Right lobe of liver (tissue), 6 donors: Measurements from ENCODE around the gene CHL1. TPM values are rescaled to one million over a fixed set of nuclear protein-coding genes. Genes with fewer than 3 reads are reported as not detected.

ENCODE experiments used
- ATAC-seq, 4 donors: fragments of 200-7000 bp; cut with Tn5 transposase; one replicate each; pipeline ENCODE4 v1.9.1; 2020; ENCODE audit warnings: mild to moderate bottlenecking in 4 of 4, moderate library complexity in 4 of 4
- DNase-seq, 3 donors: peaks; one replicate each; pipeline ENCODE4 v3.0.0-alpha.2; 2020
- H3K27ac ChIP-seq, 3 donors: fragments of 200-600 bp; one replicate each; pipeline ENCODE4 v1.8.0; 2022
- H3K27me3 ChIP-seq, 2 donors: fragments of 200-600 bp; one replicate each; pipeline ENCODE4 v1.8.0; 2022
- H3K36me3 ChIP-seq, 4 donors: fragments of 200-600 bp; sonication (generic) in 1 of 4; one replicate each; pipeline versions ENCODE4 v1.5.1 to v1.8.0; 2017 to 2022; ENCODE audit warnings: control low read depth in 1 of 4
- H3K4me1 ChIP-seq, 4 donors: fragments of 200-600 bp; sonication (generic) in 1 of 4; one replicate each; pipeline versions ENCODE4 v1.5.1 to v1.8.0; 2017 to 2022; ENCODE audit warnings: control low read depth in 1 of 4
- H3K4me3 ChIP-seq, 3 donors: fragments of 200-600 bp; one replicate each; pipeline ENCODE4 v1.8.0; 2022
- H3K9me3 ChIP-seq, 4 donors: fragments of 200-600 bp; sonication (generic) in 1 of 4; one replicate each; pipeline versions ENCODE4 v1.5.1 to v1.8.0; 2017 to 2022; ENCODE audit warnings: control low read depth in 1 of 4
- POLR2A ChIP-seq: fragments of 450-650 bp; IDR thresholded peaks from one replicate; pipeline ENCODE4 v1.6.1; 2017; ENCODE audit warnings: antibody characterized with exemption, mild to moderate bottlenecking
- WGBS: methylation state at CpG from one replicate; pipeline ENCODE4 v1.1.6; 2018; ENCODE audit warnings: low coverage, low lambda C conversion rate; ENCODE audit not compliant: insufficient coverage; ENCODE audit errors: missing lambda C conversion rate; 5-methylcytosine and 5-hydroxymethylcytosine counted together
- intact Hi-C, 2 donors: fragments of 100-400 bp; cut with DNase I; formaldehyde crosslinking; loops; one replicate each; pipeline versions ENCODE4 v1.11.2 to v1.14.1; 2022
- total RNA-seq, 6 experiments: library from RNA; depleted of rRNA in 2 of 6; stranded (reverse); fragments of >200 nt in 2 of 6; fragmentation: NEBNext Ultra II Directional in 3 of 6; extraction: Animal tissue kit (Norgen Biotek cat#: 25700) in 3 of 6; gene quantifications; one replicate each; pipeline versions ENCODE4 v1.1.0 to v1.2.4, GENCODE V29; 2016 to 2023
- TF ChIP-seq, protein P1 (sequence below), 4 donors: fragments of 200-600 bp in 3 of 4; fragments of 450-650 bp in 1 of 4; IDR thresholded peaks; one replicate each; pipeline versions ENCODE4 v1.5.1 to v1.8.0; 2016 to 2022; ENCODE audit warnings: antibody characterized with exemption in 4 of 4, mild to moderate bottlenecking in 2 of 4
- donor health status: DM: no; HTN: yes; CAD: no.
- donor health status: DM: no; HTN: no; CAD: no.
- donor health status: DM: no; HTN: no; CAD: no.
- donor health status: DM: no; HTN: yes; CAD: no.
- donor health status: DM: no; HTN: yes; CAD: no.

The CHL1 gene
- total RNA-seq, 6 experiments from 2014 or later, result 0.06 to 1.1 (median 0.86) TPM

DNA sequence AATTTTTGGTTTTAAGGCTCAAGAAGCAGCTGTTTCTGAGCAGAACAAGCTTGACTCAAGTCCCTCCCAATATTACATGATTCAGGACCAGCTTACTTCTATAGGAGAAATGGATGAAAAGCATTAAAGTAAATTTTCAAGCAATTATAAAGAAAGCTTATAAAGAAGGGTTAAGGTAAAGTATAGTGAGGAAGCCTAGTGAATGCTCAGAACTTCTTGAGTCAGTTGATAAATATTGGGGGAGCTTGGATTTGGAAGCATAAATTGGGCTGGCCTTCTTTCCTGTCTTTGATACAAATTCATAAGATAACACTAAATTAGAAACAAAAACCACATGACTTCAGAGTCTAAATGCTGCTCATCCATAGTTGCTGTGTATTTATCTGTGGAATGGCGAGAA, 156.0 kb downstream of the CHL1 start:
- TF ChIP-seq POLR2A, result no peak
- TF ChIP-seq, protein P1, sequence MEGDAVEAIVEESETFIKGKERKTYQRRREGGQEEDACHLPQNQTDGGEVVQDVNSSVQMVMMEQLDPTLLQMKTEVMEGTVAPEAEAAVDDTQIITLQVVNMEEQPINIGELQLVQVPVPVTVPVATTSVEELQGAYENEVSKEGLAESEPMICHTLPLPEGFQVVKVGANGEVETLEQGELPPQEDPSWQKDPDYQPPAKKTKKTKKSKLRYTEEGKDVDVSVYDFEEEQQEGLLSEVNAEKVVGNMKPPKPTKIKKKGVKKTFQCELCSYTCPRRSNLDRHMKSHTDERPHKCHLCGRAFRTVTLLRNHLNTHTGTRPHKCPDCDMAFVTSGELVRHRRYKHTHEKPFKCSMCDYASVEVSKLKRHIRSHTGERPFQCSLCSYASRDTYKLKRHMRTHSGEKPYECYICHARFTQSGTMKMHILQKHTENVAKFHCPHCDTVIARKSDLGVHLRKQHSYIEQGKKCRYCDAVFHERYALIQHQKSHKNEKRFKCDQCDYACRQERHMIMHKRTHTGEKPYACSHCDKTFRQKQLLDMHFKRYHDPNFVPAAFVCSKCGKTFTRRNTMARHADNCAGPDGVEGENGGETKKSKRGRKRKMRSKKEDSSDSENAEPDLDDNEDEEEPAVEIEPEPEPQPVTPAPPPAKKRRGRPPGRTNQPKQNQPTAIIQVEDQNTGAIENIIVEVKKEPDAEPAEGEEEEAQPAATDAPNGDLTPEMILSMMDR (IDR thresholded peaks at IDR 0.05), result no peak
- Histone ChIP-seq H3K36me3 (no peaks in the 10 kb centered on the region), H3K9me3 (no peaks in the 10 kb centered on the region), H3K27me3 (no peaks in the 10 kb centered on the region), H3K27ac (no peak overlapping the region), H3K4me1 (no peaks in the 10 kb centered on the region), H3K4me3 (no peak overlapping the region)
- DNase-seq (no peak), ATAC-seq (no peak)
- WGBS, result 50% methylated on average over 1 of the region's 1 CpG
- intact Hi-C loops, result no loop called here

DNA sequence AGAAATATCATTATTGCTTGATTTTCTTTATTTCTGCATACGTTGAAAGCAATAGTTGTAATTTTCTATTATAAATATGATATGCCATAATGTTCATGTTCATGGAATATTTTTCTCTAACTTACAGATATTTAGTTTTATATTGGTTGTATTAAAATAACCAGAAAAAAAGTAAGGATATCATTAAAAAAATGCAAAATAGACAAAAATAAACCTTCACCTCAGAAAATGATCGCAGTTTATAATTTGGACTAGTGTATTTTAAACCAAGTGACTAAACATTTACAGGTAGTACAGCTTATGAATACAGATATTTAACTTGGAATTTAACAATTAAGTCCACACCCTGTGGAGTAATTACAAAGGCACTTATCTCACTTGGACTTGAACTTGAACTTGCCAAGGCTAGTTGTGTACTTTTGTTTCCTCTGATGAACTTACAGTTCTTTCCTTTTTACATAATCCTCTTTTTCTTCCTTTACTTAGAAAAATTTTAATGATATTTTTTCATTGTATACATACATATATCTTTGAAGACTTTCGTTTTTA, 156.7 kb downstream of the CHL1 start:
- no peak for DNase-seq
- ATAC-seq, result no peak
- Histone ChIP-seq H3K36me3 (no peaks in the 10 kb centered on the region), H3K4me3 (no peak overlapping the region), H3K27ac (no peak overlapping the region), H3K9me3 (no peaks in the 10 kb centered on the region), H3K27me3 (no peaks in the 10 kb centered on the region), H3K4me1 (no peaks in the 10 kb centered on the region)
- TF ChIP-seq, protein P1 (IDR thresholded peaks at IDR 0.05), result no peak
- TF ChIP-seq POLR2A, result no peak
- intact Hi-C loops, result no loop called here
- 56% methylated on average over 3 of the region's 3 CpGs for WGBS

GRCh38 chr3:354432-354831, 157.9 kb downstream of the CHL1 start:
- intact Hi-C loops, result no loop called here
- Histone ChIP-seq H3K4me3 (no peak overlapping the region), H3K4me1 (no peaks in the 10 kb centered on the region), H3K27me3 (no peaks in the 10 kb centered on the region), H3K27ac (no peak overlapping the region), H3K36me3 (no peaks in the 10 kb centered on the region), H3K9me3 (no peaks in the 10 kb centered on the region)
- 6% methylated on average over 3 of the region's 3 CpGs for WGBS
- TF ChIP-seq, protein P1 (IDR thresholded peaks at IDR 0.05), result peak; percentile 59 to 71 (median 66)
- TF ChIP-seq POLR2A, result no peak
- ATAC-seq (peak; percentile 72 to 84 (median 80)), DNase-seq (no peak)

- whole genome bisulfite sequencing, result 52% methylated on average over 8 of the region's 8 CpGs
- intact Hi-C loops, result no loop called here
- TF ChIP-seq, protein P1 (IDR thresholded peaks at IDR 0.05), result no peak
- TF ChIP-seq POLR2A, result no peak
- Histone ChIP-seq H3K9me3 (no peaks in the 10 kb centered on the region), H3K36me3 (no peaks in the 10 kb centered on the region), H3K4me1 (no peaks in the 10 kb centered on the region), H3K4me3 (no peak overlapping the region), H3K27me3 (no peaks in the 10 kb centered on the region), H3K27ac (no peak overlapping the region)
- ATAC-seq (no peak), DNase-seq (no peak)
Observed at GRCh38 chr3:355622-356021, 159.1 kb downstream of the CHL1 start.

DNA sequence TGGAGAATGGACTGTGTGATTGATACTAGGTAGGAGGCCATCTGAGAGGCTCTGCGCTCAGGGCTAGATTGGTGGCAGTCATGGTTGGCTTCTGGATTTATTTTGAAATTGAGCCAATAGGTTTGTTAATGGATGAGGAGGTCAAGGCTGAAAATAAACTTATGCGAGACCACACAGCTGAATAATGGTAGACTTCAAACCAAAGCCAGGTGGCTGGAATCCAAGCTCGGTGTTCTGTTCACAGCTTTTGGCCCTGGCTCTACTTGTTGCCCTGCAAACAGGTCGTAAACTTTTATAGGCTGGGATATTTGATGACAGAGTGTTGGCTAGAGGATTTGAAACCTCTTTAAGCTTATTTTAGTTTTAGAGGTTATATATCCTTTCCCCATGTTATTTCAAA, 160.4 kb downstream of the CHL1 start:
- Histone ChIP-seq H3K9me3 (no peaks in the 10 kb centered on the region), H3K4me1 (no peaks in the 10 kb centered on the region), H3K27ac (no peak overlapping the region), H3K4me3 (no peak overlapping the region), H3K36me3 (no peaks in the 10 kb centered on the region), H3K27me3 (no peaks in the 10 kb centered on the region)
- WGBS, result 28% methylated on average over 4 of the region's 4 CpGs
- intact Hi-C loops, result no loop called here
- no peak for TF ChIP-seq POLR2A
- TF ChIP-seq, protein P1 (IDR thresholded peaks at IDR 0.05), result no peak
- ATAC-seq (peak in 1 of 4 donors; percentile 72), DNase-seq (no peak)
